CD4-positive, alpha-beta T cell treated with Interleukin-12 subunit alpha and Interleukin-12 subunit beta, for 1 hour (primary cell): ENCODE measurements around the gene ZNF333.
"Not testable (repeated sequence)": the region's sequence is repeated elsewhere in the genome, so short reads cannot be mapped to it uniquely, and the experiment has no call there.

Experiments
- DNase-seq: peaks from one replicate; pipeline ENCODE4 v3.0.0-alpha.2; 2020

Gene ZNF333

DNA sequence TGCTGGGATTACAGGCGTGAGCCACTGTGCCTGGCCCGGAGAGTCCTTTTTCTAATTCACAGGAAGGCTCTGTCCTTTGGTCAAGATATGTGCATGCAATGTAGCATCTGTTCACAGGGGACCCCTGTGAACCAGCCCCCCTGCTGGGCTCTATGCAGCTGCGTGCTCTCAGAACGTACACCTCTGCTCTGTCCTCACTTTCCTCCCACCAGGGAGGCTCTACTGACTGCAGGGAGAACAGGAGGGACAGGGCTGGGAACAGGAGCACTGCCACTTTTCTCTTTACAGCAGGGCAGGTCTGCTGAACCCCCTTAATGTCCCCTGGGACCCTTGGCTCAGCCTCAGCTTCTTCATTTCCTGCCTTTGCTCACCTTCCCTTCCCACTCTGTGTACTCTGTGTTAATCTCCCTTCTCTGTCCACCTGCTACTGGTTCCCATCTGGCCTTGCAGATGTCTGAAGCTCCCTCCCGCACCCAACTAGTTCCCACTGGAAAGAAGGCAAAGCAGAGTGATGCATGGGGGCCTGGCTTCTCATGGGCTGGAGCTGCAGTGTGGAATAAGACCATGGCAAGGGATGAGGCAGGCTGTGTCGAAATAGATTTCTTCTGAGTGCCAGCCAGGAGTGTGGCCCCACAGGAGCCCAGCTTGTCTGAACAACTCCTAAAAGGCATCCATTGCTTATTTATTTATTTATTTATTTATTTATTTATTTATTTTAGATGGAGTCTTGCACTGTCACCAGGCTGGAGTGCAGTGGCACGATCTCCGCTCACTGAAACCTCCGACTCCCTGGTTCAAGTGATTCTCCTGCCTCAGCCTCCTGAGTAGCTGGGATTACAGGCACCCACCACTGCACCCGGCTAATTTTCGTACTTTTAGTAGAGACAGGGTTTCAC is 81.3 kb downstream of the ZNF333 start:
- no peak for DNase-seq

DNA sequence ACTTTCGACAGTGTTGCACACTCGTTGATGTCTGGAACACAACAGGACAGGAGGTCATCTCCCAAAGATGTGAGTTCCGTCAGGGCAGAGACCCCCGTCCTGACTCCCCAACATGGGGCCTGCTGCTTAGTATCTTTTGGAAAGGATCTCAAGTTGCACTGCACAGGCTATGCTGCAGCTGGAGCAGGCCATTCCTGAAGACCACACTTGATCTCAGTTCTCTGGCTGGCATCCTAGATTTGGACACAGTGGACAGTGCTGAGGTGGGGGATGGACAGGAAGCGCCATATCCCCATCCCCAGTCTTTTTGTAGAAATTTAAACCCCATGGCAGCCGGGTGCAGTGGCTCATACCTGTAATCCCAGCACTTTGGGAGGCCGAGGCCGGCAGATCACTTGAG is 82.6 kb downstream of the ZNF333 start:
- DNase-seq: no peak

DNA sequence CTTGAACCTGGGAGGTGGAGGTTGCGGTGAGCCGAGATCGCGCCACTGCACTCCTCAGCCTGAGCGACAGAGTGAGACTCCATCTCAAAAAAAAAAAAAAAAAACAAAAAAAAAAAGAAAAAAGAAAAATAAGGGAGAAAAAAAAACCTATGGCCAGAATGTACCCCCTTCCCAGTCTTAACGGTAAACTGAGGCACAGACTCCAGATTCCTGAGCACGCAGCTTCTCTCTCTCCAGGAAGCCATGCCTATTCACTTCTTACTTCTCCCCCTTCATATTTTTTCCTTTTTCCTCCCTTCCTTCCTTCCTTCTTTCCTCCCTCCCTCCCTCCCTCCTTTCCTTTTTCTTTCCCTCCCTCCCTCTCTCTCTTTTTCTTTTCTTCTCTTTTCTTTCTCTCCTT is 83.1 kb downstream of the ZNF333 start:
- DNase-seq: no peak

DNA sequence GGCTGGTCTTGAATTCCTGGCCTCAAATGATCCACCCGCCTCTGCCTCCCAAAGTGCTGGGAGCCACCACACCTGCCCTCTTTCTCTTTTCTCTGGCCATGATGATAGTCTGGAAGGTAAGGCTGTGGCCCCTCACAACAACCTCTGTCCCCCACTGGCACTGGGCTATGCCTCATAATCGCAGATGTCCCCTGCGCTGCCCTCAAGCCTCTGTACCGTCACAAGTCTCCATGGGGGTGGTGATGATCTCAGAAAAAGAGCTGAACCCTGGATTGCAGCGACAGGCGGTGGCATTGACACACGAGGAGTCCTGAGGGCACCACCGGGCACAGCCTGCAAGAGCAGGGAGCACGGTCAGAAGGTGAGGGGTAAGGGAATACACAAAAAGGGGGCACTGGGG is 83.9 kb downstream of the ZNF333 start:
- not testable (repeated sequence) for DNase-seq

DNA sequence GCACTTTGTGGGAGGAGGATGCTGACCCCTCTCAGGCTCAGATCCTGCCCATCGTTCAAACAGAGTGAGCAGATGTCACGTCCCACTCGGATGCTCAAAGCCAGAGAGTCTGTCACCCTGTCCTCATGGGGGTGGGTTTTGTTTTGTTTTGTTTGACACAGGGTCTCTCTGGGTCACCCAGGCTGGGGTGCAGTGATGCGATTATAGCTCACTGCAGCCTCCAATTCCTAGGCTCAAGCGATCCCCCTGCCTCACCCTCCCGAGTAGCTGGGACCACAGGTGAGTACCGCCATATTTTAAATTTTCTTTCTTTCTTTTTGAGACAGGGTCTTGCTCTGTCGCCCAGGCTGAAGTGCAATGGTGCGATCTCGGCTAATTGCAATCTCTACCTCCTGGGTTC is 84.5 kb downstream of the ZNF333 start:
- DNase-seq: no peak

DNA sequence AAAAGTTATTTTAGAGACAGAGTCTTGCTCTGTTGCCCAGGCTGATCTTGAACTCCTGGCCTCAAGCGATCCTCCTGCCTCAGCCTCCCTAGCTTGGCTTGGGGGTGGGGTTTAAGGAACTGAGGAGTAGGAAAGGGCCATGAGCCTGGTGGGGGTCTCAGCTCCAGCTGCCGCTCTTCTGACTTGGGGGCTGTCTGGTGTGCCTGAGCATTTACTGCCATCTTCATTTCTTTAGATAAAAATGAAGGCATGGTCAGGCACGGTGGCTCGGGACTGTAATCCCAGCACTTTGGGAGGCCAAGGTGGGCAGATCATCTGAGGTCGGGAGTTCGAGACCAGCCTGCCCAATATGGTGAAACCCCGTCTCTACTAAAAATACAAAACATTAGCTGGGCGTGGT is 85.5 kb downstream of the ZNF333 start:
- DNase-seq: not testable (repeated sequence)

DNA sequence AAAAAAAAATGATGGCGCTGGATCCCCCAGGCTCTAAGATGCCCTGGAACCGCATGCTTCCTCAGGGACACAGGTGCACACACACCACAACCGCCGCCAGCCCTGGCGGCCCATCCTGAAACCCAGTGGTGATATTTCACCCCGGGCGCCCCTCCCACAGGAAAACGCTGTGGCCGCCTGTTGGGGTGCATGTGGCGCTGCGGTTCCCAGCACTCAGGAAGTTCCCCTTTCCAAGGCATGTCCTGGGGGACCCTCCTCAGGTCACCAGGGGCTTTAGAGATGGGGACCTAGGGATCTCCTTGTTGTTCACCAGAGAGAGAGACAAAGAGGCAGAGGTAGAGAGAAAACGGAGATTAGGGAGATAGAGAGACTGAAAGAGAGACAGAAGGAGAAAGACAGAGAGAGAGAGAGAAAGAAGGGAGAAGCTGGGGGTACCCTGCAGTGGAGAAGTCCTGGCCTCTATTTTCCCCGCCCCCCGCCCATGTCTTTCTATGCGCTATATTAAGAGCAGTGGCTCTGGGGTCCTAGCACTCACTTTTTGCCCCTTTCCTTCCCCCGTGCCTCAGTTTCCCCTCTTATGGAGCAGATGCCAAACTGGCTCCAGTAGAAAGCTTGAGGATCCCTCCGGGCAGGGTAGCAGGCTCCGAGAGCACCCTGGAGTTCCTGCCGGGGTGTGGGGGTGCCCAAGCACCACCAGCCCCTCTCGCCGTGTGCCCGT is 86.2 kb downstream of the ZNF333 start:
- DNase-seq: no peak

DNA sequence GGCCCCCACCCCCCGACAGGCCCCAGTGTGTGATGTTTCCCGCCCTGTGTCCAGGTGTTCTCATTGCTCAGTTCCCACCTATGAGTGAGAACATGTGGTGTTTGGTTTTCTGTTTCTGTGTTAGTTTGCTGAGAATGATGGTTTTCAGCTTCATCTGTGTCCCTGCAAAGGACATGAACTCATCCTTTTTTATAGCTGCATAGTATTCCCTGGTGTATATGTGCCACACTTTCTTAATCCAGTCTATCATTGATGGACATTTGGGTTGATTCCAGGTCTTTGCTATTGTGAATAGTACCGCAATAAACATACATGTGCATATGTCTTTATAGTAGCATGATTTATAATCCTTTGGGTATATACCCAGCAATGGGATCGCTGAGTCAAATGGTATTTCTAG is 87.8 kb downstream of the ZNF333 start:
- not testable (repeated sequence) for DNase-seq

DNA sequence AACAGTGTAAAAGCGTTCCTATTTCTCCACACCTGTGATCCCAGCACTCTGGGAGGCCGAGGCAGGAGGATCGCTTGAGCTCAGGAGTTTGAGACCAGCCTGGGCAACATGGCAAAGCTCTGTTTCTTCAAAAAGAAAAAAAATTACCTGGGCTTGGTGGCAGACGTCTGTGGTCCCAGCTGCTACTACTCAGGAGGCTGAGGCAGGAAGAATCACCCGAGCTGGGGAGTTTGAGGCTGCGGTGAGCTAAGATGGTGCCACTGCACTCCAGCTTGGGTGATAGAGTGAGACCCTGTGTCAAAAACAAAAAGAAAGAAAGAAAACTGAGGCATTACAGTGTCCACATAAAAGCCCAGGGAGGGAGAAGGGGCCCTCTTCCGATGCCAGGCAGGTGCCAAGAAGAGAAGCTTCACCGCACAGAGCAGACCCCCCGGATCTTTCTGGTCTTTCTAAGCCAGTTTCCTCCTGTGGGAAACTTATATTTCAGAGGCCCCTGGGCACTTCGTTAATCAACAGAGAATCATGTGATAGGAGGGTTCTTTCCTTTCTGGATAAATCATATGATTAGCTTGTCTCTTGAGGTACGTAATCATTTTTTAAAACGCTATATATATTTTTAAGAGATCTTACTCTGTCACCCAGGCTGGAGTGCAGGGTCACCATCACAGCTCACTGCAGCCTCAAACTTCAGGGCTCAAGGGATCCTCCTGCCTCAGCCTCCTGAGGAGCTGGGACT is 88.4 kb downstream of the ZNF333 start, which contains the start of gene ADGRE2:
Gene ADGRE2, minus strand, starts transcription at position 451 of the 736 bp plus-strand sequence. CDS start 1,804 bp downstream, outside the sequence.
- DNase-seq: not testable (repeated sequence)

DNA sequence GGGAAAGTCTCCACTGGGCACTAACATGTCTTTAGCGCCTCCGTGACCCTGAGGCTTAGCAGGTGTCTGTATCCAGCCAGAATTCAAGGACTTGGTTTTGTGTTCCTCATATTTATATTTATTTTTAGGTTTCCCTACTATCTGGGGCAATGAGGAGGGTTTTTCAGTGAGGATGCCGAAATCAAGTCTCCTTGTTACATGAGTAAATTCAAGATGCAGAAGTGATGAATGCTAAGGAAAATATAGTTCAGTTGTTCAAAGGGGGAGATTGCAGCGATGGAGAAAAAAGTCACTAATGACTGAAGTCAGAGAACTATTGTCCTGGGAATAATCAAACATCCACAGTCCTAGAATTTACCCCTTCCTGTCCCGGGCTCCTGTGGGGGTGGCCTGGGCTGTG is 89.3 kb downstream of the ZNF333 start:
- no peak for DNase-seq

DNA sequence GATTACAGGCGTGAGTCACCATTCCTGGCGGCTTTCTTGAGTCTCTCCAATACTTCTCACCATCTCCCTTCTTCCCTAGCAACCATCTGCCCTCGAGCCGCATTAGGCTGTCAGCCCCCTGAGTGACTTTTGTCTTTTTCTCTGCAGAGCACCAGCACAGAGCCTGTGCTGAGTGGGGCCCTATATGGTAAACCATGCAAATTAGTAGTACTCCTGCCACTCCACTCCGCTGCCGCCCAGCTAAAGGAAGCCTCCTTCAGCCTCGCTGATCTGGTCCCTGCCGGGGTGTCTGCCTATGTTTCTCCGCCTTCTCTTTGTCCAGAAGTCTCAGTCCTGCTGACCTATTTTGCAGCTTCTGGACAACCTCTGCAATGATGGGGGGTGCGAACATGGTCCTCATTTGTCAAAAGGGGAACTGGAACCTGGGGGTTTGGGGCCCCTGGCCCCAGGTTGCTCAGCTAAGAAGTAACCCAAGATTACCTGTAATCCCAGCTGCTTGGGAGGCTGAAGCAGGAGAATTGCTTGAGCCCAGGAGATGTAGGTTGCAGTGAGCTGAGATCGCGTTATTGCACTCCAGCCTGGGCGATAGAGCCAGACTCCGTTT is 90.9 kb downstream of the ZNF333 start:
- DNase-seq: not testable (repeated sequence)

DNA sequence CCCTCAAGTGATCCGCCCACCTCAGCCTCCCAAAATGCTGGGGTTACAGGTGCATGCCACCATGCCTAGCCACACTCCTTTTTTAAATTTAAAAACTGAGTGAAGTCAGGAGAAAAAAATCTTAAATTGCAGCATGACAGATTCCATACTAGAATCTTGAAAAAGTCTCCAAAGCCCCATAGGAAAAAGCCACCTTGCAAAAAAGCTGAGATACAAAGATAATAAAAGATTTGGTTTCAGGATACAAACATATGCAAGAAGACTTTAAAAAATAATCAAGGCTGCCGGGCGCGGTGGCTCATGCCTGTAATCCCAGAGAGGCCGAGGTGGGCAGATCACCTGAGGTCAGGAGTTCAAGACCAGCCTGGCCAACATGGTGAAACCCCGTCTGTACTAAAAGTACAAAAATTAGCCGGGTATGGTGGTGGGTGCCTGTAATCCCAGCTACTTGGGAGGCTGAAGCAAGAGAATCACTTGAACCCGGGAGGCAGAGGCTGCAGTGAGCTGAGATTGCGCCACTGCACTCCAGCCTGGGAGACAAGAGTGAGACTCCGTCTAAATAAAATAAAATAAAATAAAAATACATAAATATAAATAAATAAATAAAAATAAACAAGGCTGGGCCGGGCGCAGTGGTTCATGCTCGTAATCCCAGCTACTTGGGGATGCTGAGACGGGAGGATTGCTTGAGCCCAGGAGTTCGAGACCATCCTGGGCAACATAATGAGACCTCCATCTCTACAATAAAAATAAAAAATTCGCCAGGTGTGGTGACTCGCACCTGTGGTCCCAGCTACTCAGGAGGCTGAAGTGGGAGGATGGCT is 92.1 kb downstream of the ZNF333 start:
- DNase-seq: not testable (repeated sequence)

DNA sequence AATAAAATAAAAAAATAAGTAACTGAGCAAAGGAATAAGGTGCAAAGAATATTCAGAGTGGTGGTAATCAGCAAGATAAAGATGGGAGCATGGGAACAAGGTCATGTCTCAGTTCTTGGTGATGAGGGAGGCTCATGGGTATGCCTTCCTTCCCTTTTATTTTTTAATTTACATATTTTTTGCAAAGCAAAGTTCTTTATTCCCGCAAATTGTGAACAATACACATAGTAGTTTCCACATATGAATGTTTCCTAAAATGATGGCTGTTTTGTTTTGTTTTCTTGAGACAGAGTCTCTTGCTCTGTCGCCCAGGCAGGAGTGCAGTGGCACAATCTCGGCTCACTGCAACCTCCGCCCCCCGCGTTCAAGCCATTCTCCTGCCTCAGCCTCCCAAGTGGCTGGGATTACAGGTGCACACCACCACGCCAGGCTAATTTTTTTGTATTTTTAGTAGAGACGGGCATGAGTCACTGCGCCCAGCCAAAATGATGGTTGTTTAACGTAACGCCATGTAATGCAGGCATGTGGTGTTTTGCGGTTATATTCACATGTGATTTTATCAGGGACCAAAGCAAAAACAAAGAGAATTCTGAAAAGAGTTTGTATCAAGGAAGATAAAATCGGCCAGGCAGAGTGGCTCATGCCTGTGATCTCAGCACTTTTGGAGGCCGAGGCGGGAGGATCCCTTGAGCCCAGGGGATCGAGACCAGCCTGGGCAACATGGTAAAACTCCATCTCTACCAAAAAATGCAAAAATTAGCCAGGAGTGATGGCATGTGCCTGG is 93.0 kb downstream of the ZNF333 start:
- no peak for DNase-seq
